Spleen (tissue), 11 donors: ENCODE results near the gene HTRA2. TPM values are rescaled to one million over a fixed set of nuclear protein-coding genes. Genes with fewer than 3 reads are reported as not detected.
A peak's percentile ranks its signal among the peaks of the same experiment; 100 is the strongest.

Experiments
- DNase-seq: peaks from one replicate; pipeline ENCODE4 v3.0.0-alpha.2; 2020
- H3K27ac ChIP-seq, 8 donors: fragments of 200-600 bp; sonication (generic) in 7 of 8; 1 replicate in 4 of 8; 2 replicates in 4 of 8; pipeline versions ENCODE4 v1.5.0 to v1.8.0; 2016 to 2021; ENCODE audit warnings: inconsistent platforms in 4 of 8, mild to moderate bottlenecking in 4 of 8, moderate library complexity in 1 of 8
- H3K27me3 ChIP-seq, 7 donors: fragments of 200-600 bp; sonication (generic) in 6 of 7; replicated peaks in 1 of 7; 1 replicate in 4 of 7; 2 replicates in 3 of 7; pipeline versions ENCODE4 v1.5.0 to v1.8.0; 2016 to 2021; ENCODE audit warnings: inconsistent platforms in 3 of 7, mild to moderate bottlenecking in 1 of 7
- H3K36me3 ChIP-seq, 6 donors: fragments of 200-600 bp; sonication (generic) in 5 of 6; 1 replicate in 4 of 6; 2 replicates in 2 of 6; pipeline versions ENCODE4 v1.5.0 to v1.8.0; 2016 to 2021; ENCODE audit warnings: inconsistent platforms in 2 of 6
- H3K4me1 ChIP-seq, 6 donors: fragments of 200-600 bp; sonication (generic) in 5 of 6; 1 replicate in 3 of 6; 2 replicates in 3 of 6; pipeline versions ENCODE4 v1.5.0 to v1.8.0; 2016 to 2021; ENCODE audit warnings: inconsistent platforms in 3 of 6
- H3K4me3 ChIP-seq, 8 donors: fragments of 200-600 bp; sonication (generic) in 7 of 8; 1 replicate in 4 of 8; 2 replicates in 4 of 8; pipeline versions ENCODE4 v1.5.0 to v1.8.0; 2016 to 2021; ENCODE audit warnings: inconsistent platforms in 4 of 8, mild to moderate bottlenecking in 4 of 8, moderate library complexity in 2 of 8
- H3K9me3 ChIP-seq, 8 donors: fragments of 200-600 bp; sonication (generic) in 7 of 8; 1 replicate in 4 of 8; 2 replicates in 4 of 8; pipeline versions ENCODE4 v1.5.0 to v1.8.0; 2016 to 2021; ENCODE audit warnings: inconsistent platforms in 4 of 8
- CTCF ChIP-seq, 11 experiments: fragments of 200-600 bp in 7 of 11; fragments of 450-650 bp in 4 of 11; sonication (generic) in 4 of 11; IDR thresholded peaks in 8 of 11; conservative IDR thresholded peaks in 3 of 11; 1 replicate in 7 of 11; 2 replicates in 4 of 11; pipeline versions ENCODE4 v1.4.0 to v1.8.0; 2016 to 2021; ENCODE audit warnings: antibody characterized with exemption in 11 of 11, inconsistent platforms in 4 of 11, mild to moderate bottlenecking in 1 of 11
- POLR2A ChIP-seq, 3 donors: fragments of 450-650 bp; IDR thresholded peaks; one replicate each; pipeline ENCODE4 v1.5.1; 2017; ENCODE audit warnings: antibody characterized with exemption in 3 of 3, mild to moderate bottlenecking in 1 of 3
- POLR2AphosphoS5 ChIP-seq, 3 donors: sonication (generic); formaldehyde crosslinking; IDR thresholded peaks; one replicate each; pipeline ENCODE4 v1.5.1; 2017; ENCODE audit warnings: antibody characterized with exemption in 3 of 3
- WGBS, 5 donors: extraction: QIAGEN DNeasy Blood & Tissue Kit in 3 of 5; methylation state at CpG; one replicate each; pipeline versions ENCODE4 v1.1.5 to v1.1.7; 2013 to 2018; 5-methylcytosine and 5-hydroxymethylcytosine counted together
- intact Hi-C: fragments of 100-400 bp; cut with DNase I; formaldehyde crosslinking; loops from one replicate; pipeline ENCODE4 v1.15.0; 2023; ENCODE audit warnings: low total_unique reads
- polyA plus RNA-seq, 3 donors: library from polyadenylated mRNA; stranded (reverse); fragments of 200-250 nt; gene quantifications; one replicate each; pipeline ENCODE4 v1.2.1, GENCODE V29; 2013
- total RNA-seq, 7 donors: library from RNA; depleted of rRNA in 3 of 7; stranded (reverse); fragments of >200 nt in 3 of 7; fragmentation: NEBNext Ultra II Directional in 4 of 7; extraction: Animal tissue kit (Norgen Biotek cat#: 25700) in 4 of 7; gene quantifications; one replicate each; pipeline versions ENCODE4 v1.1.0 to v1.2.1, GENCODE V29; 2016 to 2021
- donor health status: healthy with polysubstance abuse.
- donor health status: DM: no; HTN: no; CAD: no; lungs with moderate emphysema.
- donor health status: DM: no; HTN: no; CAD: no.
- donor health status: Bipolar disorder and iron deficiency.
- donor health status: healthy.
- donor health status: DM: no; HTN: no; CAD: no.
- donor health status: DM: yes; HTN: yes; CAD: no.

HTRA2 gene
- total and polyA plus RNA-seq, 10 donors = 34.2 to 58.7 (median 42.9) TPM

- Histone ChIP-seq H3K4me1 (peaks cover 20 to 41% (median 37%) of the 10 kb centered on the region in 6 donors), H3K36me3 (no peaks in the 10 kb centered on the region), H3K27ac (no peak overlapping the region), H3K4me3 (peak overlapping the region; percentile 27 to 71 (median 52)), H3K9me3 (no peaks in the 10 kb centered on the region), H3K27me3 (peaks cover 23 to 100% (median 90%) of the 10 kb centered on the region in 7 donors)
- WGBS, 5 donors = 4 to 15% (median 5%) methylated on average over 16 to 60 of the region's 60 CpGs
- TF ChIP-seq POLR2AphosphoS5 (IDR thresholded peaks at IDR 0.05) = no peak
- no peak for TF ChIP-seq CTCF (IDR thresholded peaks at IDR 0.05 in 8 of 11, conservative IDR thresholded peaks at IDR 0.05 in 3 of 11)
- no peak for TF ChIP-seq POLR2A (IDR thresholded peaks at IDR 0.05)
- intact Hi-C loops = no loop called here
- DNase-seq = peak; percentile 78
Observed at GRCh38 chr2:74515271-74515980, 14.3 kb upstream of the HTRA2 start.

GRCh38 chr2:74515981-74516633 lies 13.6 kb upstream of the HTRA2 start:
- Histone ChIP-seq H3K9me3 (no peaks in the 10 kb centered on the region), H3K4me1 (peaks cover 20 to 41% (median 37%) of the 10 kb centered on the region in 6 donors), H3K4me3 (peak overlapping the region; percentile 27 to 71 (median 52)), H3K27me3 (peaks cover 23 to 99% (median 85%) of the 10 kb centered on the region in 7 donors), H3K36me3 (no peaks in the 10 kb centered on the region), H3K27ac (no peak overlapping the region)
- TF ChIP-seq POLR2A (IDR thresholded peaks at IDR 0.05) (no peak), POLR2AphosphoS5 (IDR thresholded peaks at IDR 0.05) (no peak), CTCF (IDR thresholded peaks at IDR 0.05 in 8 of 11, conservative IDR thresholded peaks at IDR 0.05 in 3 of 11) (no peak)
- intact Hi-C loops = no loop called here
- 4 to 7% (median 4%) methylated on average over 48 to 72 of the region's 72 CpGs for WGBS, 5 donors
- DNase-seq = peak; percentile 86

GRCh38 chr2:74516650-74517049 lies 13.1 kb upstream of the HTRA2 start:
- peak overlapping the region in 7 of 8 donors; percentile 44 to 71 (median 53) for H3K4me3 ChIP-seq
- intact Hi-C loops = no loop called here
- DNase-seq = no peak

More at GRCh38 chr2:74516650-74517049, 13.1 kb upstream of the HTRA2 start:
- TF ChIP-seq POLR2A (IDR thresholded peaks at IDR 0.05) (no peak), CTCF (IDR thresholded peaks at IDR 0.05 in 8 of 11, conservative IDR thresholded peaks at IDR 0.05 in 3 of 11) (no peak), POLR2AphosphoS5 (IDR thresholded peaks at IDR 0.05) (no peak)
- Histone ChIP-seq H3K36me3 (no peaks in the 10 kb centered on the region), H3K27ac (no peak overlapping the region), H3K27me3 (peaks cover 23 to 94% (median 80%) of the 10 kb centered on the region in 7 donors), H3K9me3 (no peaks in the 10 kb centered on the region), H3K4me1 (peaks cover 20 to 41% (median 37%) of the 10 kb centered on the region in 6 donors)
- WGBS, 5 donors = 70 to 76% (median 72%) methylated on average over 13 of the region's 13 CpGs
